GM12892 (cell line): Measurements from ENCODE around the gene RNF113A.

Experiments used
- POLR2A ChIP-seq: IDR thresholded peaks from 2 replicates; pipeline ENCODE4 v1.6.1; 2011; ENCODE audit warnings: low read depth, low read length, control low read depth
- POLR2AphosphoS5 ChIP-seq: IDR thresholded peaks from 2 replicates; pipeline ENCODE4 v1.6.1; 2011; ENCODE audit warnings: low read depth, low read length, control low read depth
- TAF1 ChIP-seq: IDR thresholded peaks from 2 replicates; pipeline ENCODE4 v1.6.1; 2011; ENCODE audit warnings: low read depth, mild to moderate bottlenecking, control low read depth, low read length, borderline replicate concordance

DNA sequence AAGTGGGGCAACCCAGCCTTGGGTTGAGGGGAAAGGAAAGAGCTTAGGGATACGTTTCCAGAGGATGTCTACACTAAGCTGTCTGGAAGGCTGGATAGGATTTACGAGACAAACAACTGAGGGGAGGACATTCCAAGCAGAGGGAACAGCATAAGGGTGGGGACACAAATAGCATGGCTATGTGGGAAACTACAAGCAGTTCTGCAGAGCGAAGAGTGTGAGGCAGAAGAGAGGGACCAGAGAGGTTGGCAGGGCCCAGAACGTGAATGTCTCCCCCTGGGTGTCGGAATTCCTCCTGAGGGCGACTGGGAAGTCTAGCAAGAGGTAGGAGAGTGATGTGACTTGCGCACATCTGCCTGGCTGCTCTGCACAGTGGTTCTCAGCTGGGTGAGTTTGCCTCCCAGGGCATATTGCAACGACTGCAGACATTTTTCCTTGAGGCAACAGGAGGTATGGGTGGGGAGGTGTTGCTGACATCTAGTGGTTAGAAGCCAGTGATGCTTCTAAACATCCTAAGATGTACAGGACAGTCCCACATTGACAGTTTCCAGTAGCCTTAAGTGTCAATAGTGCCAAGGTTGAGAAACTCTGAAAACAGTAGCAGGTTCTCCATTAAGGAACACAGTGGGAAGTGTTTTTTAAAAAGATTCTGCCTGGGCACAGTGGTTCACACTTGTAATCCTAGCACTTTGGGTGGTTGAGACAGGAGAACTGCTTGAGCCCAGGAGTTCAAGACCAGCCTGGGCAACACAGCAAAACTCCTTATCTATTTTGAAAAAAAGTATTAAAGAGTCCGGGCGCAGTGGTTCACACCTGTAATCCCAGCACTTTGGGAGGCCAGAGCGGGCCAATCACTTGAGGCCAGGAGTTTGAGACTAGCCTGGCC lies 9.3 kb upstream of the RNF113A start:
- TF ChIP-seq POLR2A (no peak), POLR2AphosphoS5 (no peak), TAF1 (no peak)
